Caco-2 (cell line): Measurements from ENCODE around the gene CBX4. TPM values are rescaled to one million over a fixed set of nuclear protein-coding genes. Genes with fewer than 3 reads are reported as not detected.
A peak's percentile ranks its signal among the peaks of the same experiment; 100 is the strongest.

ENCODE experiments used
- BruUV-seq: library from RNA; stranded (reverse); fragments of 400-500 nt; replicated peaks from 2 replicates; lab custom pipeline; 2021; lab: Mats Ljungman, UMichigan
- CTCF ChIA-PET: fragments of 300-600 bp; sonication (Branson Sonifier 250); formaldehyde crosslinking; loops from one replicate; lab custom pipeline; 2022; ENCODE audit warnings: antibody characterized with exemption; lab: Charles Lee
- POLR2A ChIA-PET: fragments of 300-600 bp; sonication (Branson Sonifier 250); formaldehyde crosslinking; loops from one replicate; lab custom pipeline; 2022; ENCODE audit warnings: antibody characterized with exemption; lab: Charles Lee
- DNase-seq, 2 experiments: peaks; one replicate each; pipeline versions ENCODE4 v3.0.0 to v3.0.0-alpha.2; 2020 to 2022
- H3K27me3 ChIP-seq: replicated peaks from 2 replicates; pipeline ENCODE4 v1.6.0; 2011; ENCODE audit warnings: low read length; ENCODE audit not compliant: control insufficient read depth, insufficient read depth
- H3K36me3 ChIP-seq: 2 replicates; pipeline ENCODE4 v1.5.1; 2011; ENCODE audit warnings: low read length; ENCODE audit not compliant: control insufficient read depth, insufficient read depth
- H3K4me1 ChIP-seq: fragments of 250-450 bp; sonication (Bioruptor Pico); 2 replicates; pipeline ENCODE4 v1.5.1; 2020; ENCODE audit warnings: mild to moderate bottlenecking
- H3K4me3 ChIP-seq: 2 replicates; pipeline ENCODE4 v1.5.1; 2011; ENCODE audit warnings: low read depth, mild to moderate bottlenecking, control low read depth, low read length
- H3K9me3 ChIP-seq: fragments of 250-450 bp; sonication (Bioruptor Pico); 2 replicates; pipeline ENCODE4 v1.5.1; 2020; ENCODE audit warnings: mild to moderate bottlenecking, moderate library complexity
- H3K27ac Mint-ChIP-seq: one replicate; pipeline ENCODE4 v1.8.0; 2022; ENCODE audit warnings: mixed read lengths; ENCODE audit not compliant: unreplicated experiment
- H3K27me3 Mint-ChIP-seq: one replicate; pipeline ENCODE4 v1.8.0; 2022; ENCODE audit warnings: mixed read lengths; ENCODE audit not compliant: insufficient read depth, unreplicated experiment
- H3K36me3 Mint-ChIP-seq: one replicate; pipeline ENCODE4 v1.8.0; 2022; ENCODE audit warnings: mild to moderate bottlenecking, mixed read lengths; ENCODE audit not compliant: insufficient read depth, unreplicated experiment
- H3K4me1 Mint-ChIP-seq: one replicate; pipeline ENCODE4 v1.8.0; 2022; ENCODE audit warnings: low read depth, mixed read lengths; ENCODE audit not compliant: unreplicated experiment
- H3K4me3 Mint-ChIP-seq: one replicate; pipeline ENCODE4 v1.8.0; 2022; ENCODE audit warnings: mild to moderate bottlenecking, moderate library complexity, mixed read lengths; ENCODE audit not compliant: unreplicated experiment
- H3K9me3 Mint-ChIP-seq: one replicate; pipeline ENCODE4 v1.8.0; 2022; ENCODE audit warnings: mixed read lengths; ENCODE audit not compliant: unreplicated experiment
- intact Hi-C: fragments of 100-400 bp; cut with micrococcal nuclease; formaldehyde crosslinking; loops from one replicate; pipeline ENCODE4 v1.10.0; 2022; ENCODE audit not compliant: unreplicated experiment
- total RNA-seq: library from RNA; stranded (reverse); gene quantifications from 2 replicates; pipeline ENCODE4 v1.2.3, GENCODE V29; 2022
- TF ChIP-seq, protein P1 (sequence below), 2 experiments: fragments of 200-600 bp in 1 of 2; IDR thresholded peaks; 1 replicate in 1 of 2; 2 replicates in 1 of 2; pipeline versions ENCODE4 v1.5.1 to v1.8.0; 2011 to 2022; ENCODE audit warnings: antibody characterized with exemption in 1 of 2, control low read depth in 1 of 2, inconsistent platforms in 1 of 2, low read depth in 1 of 2, low read length in 1 of 2, mild to moderate bottlenecking in 1 of 2, moderate library complexity in 1 of 2; ENCODE audit not compliant: insufficient read depth in 1 of 2, severe bottlenecking in 1 of 2, unreplicated experiment in 1 of 2

Gene CBX4
- total RNA-seq, 1 experiment from 2014 or later = 114 TPM

DNA sequence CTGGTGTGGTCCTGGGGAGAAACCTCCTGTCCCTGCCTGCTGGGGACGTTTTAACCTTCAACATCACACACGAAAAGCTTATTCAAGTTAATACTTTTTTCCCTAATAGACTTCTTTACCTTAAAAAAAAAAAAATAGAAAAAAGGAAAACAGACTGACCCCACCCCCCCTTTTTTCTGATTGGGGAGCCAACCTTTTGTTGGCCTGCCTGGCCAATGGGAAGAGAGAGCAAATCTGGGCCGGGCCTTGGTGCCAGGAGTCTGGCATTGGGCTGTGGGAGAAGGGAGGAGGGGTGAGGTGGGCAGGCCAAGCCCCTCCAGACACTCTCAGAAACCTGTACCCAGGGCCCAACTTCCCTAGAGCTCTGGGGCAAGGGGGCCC lies 45.3 kb downstream of the CBX4 start:
- CTCF ChIA-PET = no interaction called here
- H3K27me3 ChIP-seq = no peaks in the 10 kb centered on the region
- peak overlapping the region; percentile 39 for H3K27ac Mint-ChIP-seq
- H3K36me3 ChIP-seq = no peaks in the 10 kb centered on the region
- no peaks in the 10 kb centered on the region for H3K9me3 Mint-ChIP-seq
- intact Hi-C loops = no loop called here
- POLR2A ChIA-PET = interaction anchor here (0.6 to 1.1 kb wide), 3 partner anchors 18 to 198 kb away, joined by 3 to 7 read pairs (median 5); no protein-coding TSS in a partner anchor
- no peaks in the 10 kb centered on the region for H3K4me1 Mint-ChIP-seq
- H3K4me3 Mint-ChIP-seq = peak overlapping the region; percentile 36
- peaks cover 61% of the 10 kb centered on the region for H3K36me3 Mint-ChIP-seq
- BruUV-seq = no TSS peak
- H3K4me1 ChIP-seq = peaks cover 15% of the 10 kb centered on the region
- no peak overlapping the region for H3K4me3 ChIP-seq
- TF ChIP-seq, protein P1, sequence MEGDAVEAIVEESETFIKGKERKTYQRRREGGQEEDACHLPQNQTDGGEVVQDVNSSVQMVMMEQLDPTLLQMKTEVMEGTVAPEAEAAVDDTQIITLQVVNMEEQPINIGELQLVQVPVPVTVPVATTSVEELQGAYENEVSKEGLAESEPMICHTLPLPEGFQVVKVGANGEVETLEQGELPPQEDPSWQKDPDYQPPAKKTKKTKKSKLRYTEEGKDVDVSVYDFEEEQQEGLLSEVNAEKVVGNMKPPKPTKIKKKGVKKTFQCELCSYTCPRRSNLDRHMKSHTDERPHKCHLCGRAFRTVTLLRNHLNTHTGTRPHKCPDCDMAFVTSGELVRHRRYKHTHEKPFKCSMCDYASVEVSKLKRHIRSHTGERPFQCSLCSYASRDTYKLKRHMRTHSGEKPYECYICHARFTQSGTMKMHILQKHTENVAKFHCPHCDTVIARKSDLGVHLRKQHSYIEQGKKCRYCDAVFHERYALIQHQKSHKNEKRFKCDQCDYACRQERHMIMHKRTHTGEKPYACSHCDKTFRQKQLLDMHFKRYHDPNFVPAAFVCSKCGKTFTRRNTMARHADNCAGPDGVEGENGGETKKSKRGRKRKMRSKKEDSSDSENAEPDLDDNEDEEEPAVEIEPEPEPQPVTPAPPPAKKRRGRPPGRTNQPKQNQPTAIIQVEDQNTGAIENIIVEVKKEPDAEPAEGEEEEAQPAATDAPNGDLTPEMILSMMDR (IDR thresholded peaks at IDR 0.05; ENCODE audit: insufficient read depth in 1 of 2, low read depth in 1 of 2, low read length in 1 of 2, severe bottlenecking in 1 of 2, unreplicated experiment in 1 of 2) = no peak
- DNase-seq = no peak
- no peaks in the 10 kb centered on the region for H3K9me3 ChIP-seq
- no peaks in the 10 kb centered on the region for H3K27me3 Mint-ChIP-seq

DNA sequence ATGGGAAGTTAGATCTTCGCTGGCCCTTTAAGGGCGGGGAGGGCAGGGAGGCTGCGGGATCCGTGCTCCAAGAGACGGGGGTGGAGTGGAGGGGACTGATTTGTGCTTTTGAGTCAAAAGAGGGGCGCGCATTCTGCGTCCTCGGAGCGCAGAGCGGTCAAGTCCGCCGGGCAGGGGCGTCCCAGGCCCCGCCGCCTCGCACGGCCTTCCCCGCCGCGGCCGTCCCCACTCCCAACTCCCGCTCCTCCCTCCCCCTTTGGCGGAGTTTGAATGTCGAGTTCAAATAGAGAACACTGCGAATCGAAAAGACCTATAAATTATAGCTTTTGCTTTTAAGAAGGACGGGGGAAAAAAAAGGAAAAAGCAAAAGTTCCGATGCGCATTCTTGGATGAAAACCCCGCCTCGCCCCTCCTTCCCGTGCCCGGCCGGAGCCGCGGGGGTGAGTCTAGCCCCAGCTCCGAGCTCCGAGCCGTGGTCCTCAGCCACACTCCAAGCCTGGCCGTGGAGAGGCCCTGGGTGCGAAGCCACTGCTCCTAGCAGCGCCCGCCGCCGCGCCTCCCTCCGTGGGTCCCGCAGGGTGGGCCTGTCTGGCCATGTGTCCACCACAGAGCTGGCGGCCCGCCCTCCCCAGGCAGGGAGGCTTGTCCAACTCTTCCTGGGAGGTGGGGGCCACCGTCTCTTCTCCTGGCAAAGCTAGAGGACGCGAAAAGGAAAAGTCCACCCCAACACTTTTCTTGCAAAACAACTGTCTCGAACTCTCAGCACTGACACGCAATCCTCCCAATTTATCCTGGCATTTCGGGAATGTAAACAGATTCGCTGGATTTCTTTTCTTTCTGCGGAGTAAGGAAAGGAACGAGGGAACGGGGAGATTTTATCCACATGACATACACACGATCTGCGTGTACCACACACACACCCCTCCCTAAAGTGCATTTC lies 46.0 kb downstream of the CBX4 start:
- ChIA-PET CTCF (no interaction called here), POLR2A (interaction anchor here (0.6 to 1.1 kb wide), 3 partner anchors 18 to 199 kb away, joined by 3 to 7 read pairs (median 5); no protein-coding TSS in a partner anchor)
- Mint-ChIP-seq H3K9me3 (no peaks in the 10 kb centered on the region), H3K36me3 (peaks cover 61% of the 10 kb centered on the region), H3K4me1 (no peaks in the 10 kb centered on the region), H3K27me3 (no peaks in the 10 kb centered on the region), H3K27ac (peak overlapping the region; percentile 39), H3K4me3 (peak overlapping the region; percentile 36)
- DNase-seq = no peak
- TF ChIP-seq, protein P1 (IDR thresholded peaks at IDR 0.05; ENCODE audit: insufficient read depth in 1 of 2, low read depth in 1 of 2, low read length in 1 of 2, severe bottlenecking in 1 of 2, unreplicated experiment in 1 of 2) = no peak
- Histone ChIP-seq H3K27me3 (no peaks in the 10 kb centered on the region), H3K4me3 (no peak overlapping the region), H3K9me3 (no peaks in the 10 kb centered on the region), H3K4me1 (peaks cover 9% of the 10 kb centered on the region), H3K36me3 (no peaks in the 10 kb centered on the region)
- BruUV-seq = no TSS peak
- intact Hi-C loops = no loop called here

GRCh38 chr17:79792341-79792871 lies 46.8 kb downstream of the CBX4 start:
- TF ChIP-seq, protein P1 (IDR thresholded peaks at IDR 0.05; ENCODE audit: insufficient read depth in 1 of 2, low read depth in 1 of 2, low read length in 1 of 2, severe bottlenecking in 1 of 2, unreplicated experiment in 1 of 2) = no peak
- no peak for DNase-seq
- Histone ChIP-seq H3K4me1 (peaks cover 4% of the 10 kb centered on the region; the same call in 1 of the 2 replicates), H3K9me3 (no peaks in the 10 kb centered on the region), H3K4me3 (no peak overlapping the region), H3K36me3 (no peaks in the 10 kb centered on the region), H3K27me3 (no peaks in the 10 kb centered on the region)
- Mint-ChIP-seq H3K36me3 (peaks cover 60% of the 10 kb centered on the region), H3K9me3 (no peaks in the 10 kb centered on the region), H3K4me3 (no peak overlapping the region), H3K4me1 (no peaks in the 10 kb centered on the region), H3K27ac (no peak overlapping the region), H3K27me3 (no peaks in the 10 kb centered on the region)
- POLR2A ChIA-PET = no interaction called here
- CTCF ChIA-PET = no interaction called here
- BruUV-seq = no TSS peak
- intact Hi-C loops = no loop called here
